T-cell (primary cell): Measurements from ENCODE around the gene CSK. TPM values are rescaled to one million over a fixed set of nuclear protein-coding genes. Genes with fewer than 3 reads are reported as not detected.

Source experiments
- ATAC-seq, 4 experiments: fragments of 200-7000 bp in 3 of 4; fragments of 150-1000 bp in 1 of 4; cut with Tn5 transposase; replicated peaks in 1 of 4; 1 replicate in 3 of 4; 2 replicates in 1 of 4; pipeline ENCODE4 v1.10.0; 2021; ENCODE audit warnings: moderate library complexity in 3 of 4, mild to moderate bottlenecking in 2 of 4, moderate number of reproducible peaks in 1 of 4
- CTCF ChIA-PET, 2 donors: fragments of 300-600 bp; sonication (Branson Sonifier 250); formaldehyde crosslinking; loops; one replicate each; lab custom pipeline; 2022; ENCODE audit warnings: antibody characterized with exemption in 2 of 2; lab: Charles Lee
- POLR2A ChIA-PET, 2 donors: fragments of 300-600 bp; sonication (Branson Sonifier 250); formaldehyde crosslinking; loops; one replicate each; lab custom pipeline; 2022; ENCODE audit warnings: antibody characterized with exemption in 2 of 2; lab: Charles Lee
- DNase-seq, 35 experiments: peaks; one replicate each; pipeline versions ENCODE4 v3.0.0 to v3.0.0-alpha.2; 2013 to 2023
- H3K27ac ChIP-seq: one replicate; pipeline ENCODE4 v1.5.1; 2013; ENCODE audit warnings: low read length
- H3K27me3 ChIP-seq, 2 experiments: replicated peaks in 1 of 2; 1 replicate in 1 of 2; 2 replicates in 1 of 2; pipeline versions ENCODE4 v1.6.1 to v1.7.0; 2013; ENCODE audit warnings: low read length in 1 of 2, mixed read lengths in 1 of 2; ENCODE audit not compliant: control insufficient read depth in 2 of 2, insufficient read depth in 2 of 2; ENCODE audit errors: extremely low read depth in 1 of 2
- H3K36me3 ChIP-seq, 2 donors: 1 replicate in 1 of 2; 2 replicates in 1 of 2; pipeline versions ENCODE4 v1.6.1 to v1.7.0; 2013; ENCODE audit warnings: low read length in 1 of 2; ENCODE audit not compliant: control insufficient read depth in 2 of 2, insufficient read depth in 1 of 2; ENCODE audit errors: extremely low read depth in 1 of 2
- H3K4me1 ChIP-seq, 2 experiments: 1 replicate in 1 of 2; 2 replicates in 1 of 2; pipeline versions ENCODE4 v1.6.1 to v1.7.0; 2013; ENCODE audit warnings: low read length in 2 of 2, mixed read lengths in 1 of 2; ENCODE audit not compliant: insufficient read depth in 2 of 2, control insufficient read depth in 1 of 2; ENCODE audit errors: extremely low read depth in 1 of 2
- H3K4me3 ChIP-seq, 2 donors: 1 replicate in 1 of 2; 2 replicates in 1 of 2; pipeline versions ENCODE4 v1.5.1 to v1.7.0; 2013; ENCODE audit warnings: mild to moderate bottlenecking in 2 of 2, low read length in 1 of 2, moderate library complexity in 1 of 2; ENCODE audit not compliant: control insufficient read depth in 1 of 2; ENCODE audit errors: extremely low read depth in 1 of 2
- H3K9me3 ChIP-seq: 2 replicates; pipeline ENCODE4 v1.7.0; 2013
- H3K27ac Mint-ChIP-seq, 2 donors: one replicate each; pipeline ENCODE4 v1.8.0; 2020 to 2021; ENCODE audit warnings: mild to moderate bottlenecking in 2 of 2, mixed read lengths in 2 of 2
- H3K27me3 Mint-ChIP-seq, 2 donors: one replicate each; pipeline ENCODE4 v1.8.0; 2021 to 2022; ENCODE audit warnings: mixed read lengths in 2 of 2
- H3K36me3 Mint-ChIP-seq: one replicate; pipeline ENCODE4 v1.8.0; 2021; ENCODE audit warnings: mixed read lengths
- H3K4me1 Mint-ChIP-seq, 3 donors: one replicate each; pipeline ENCODE4 v1.8.0; 2020 to 2022; ENCODE audit warnings: mixed read lengths in 3 of 3, mild to moderate bottlenecking in 1 of 3
- H3K4me3 Mint-ChIP-seq, 3 donors: one replicate each; pipeline ENCODE4 v1.8.0; 2020 to 2022; ENCODE audit warnings: mild to moderate bottlenecking in 3 of 3, mixed read lengths in 3 of 3, moderate library complexity in 3 of 3
- H3K9me3 Mint-ChIP-seq, 3 donors: one replicate each; pipeline ENCODE4 v1.8.0; 2020 to 2022; ENCODE audit warnings: mixed read lengths in 3 of 3
- WGBS: methylation state at CpG from one replicate; pipeline ENCODE4 v1.1.5; 2013; ENCODE audit warnings: missing lambda C conversion rate; ENCODE audit not compliant: insufficient coverage; 5-methylcytosine and 5-hydroxymethylcytosine counted together
- total RNA-seq, 35 experiments: library from RNA in 6 of 35; stranded (reverse) in 6 of 35; fragments of 120-200 nt in 1 of 35; gene quantifications; one replicate each; pipeline versions ENCODE4 v1.2.1 to v1.2.4 and lab custom pipeline; 2013 to 2026

Gene CSK
- total RNA-seq, 5 donors from 2014 or later (not counting 1 experiment from before 2014, with no cell fraction given), result 198 to 296 (median 271) TPM

- POLR2A ChIA-PET, result interaction anchor here (0.6 kb wide), 3 partner anchors 11 to 122 kb away, joined by 3 to 12 read pairs (median 5); no protein-coding TSS in a partner anchor
- 15% methylated on average over 7 of the region's 15 CpGs for WGBS
- H3K4me1 Mint-ChIP-seq, result peaks cover 14 to 25% (median 15%) of the 10 kb centered on the region in 3 donors
Measured at GRCh38 chr15:74768099-74768770, 13.6 kb upstream of the CSK start.

GRCh38 chr15:74768771-74769342 is 13.0 kb upstream of the CSK start:
- WGBS, result 16% methylated on average over 6 of the region's 9 CpGs
- H3K4me3 Mint-ChIP-seq, result no peak overlapping the region

More at GRCh38 chr15:74768099-74768770, 13.6 kb upstream of the CSK start:
- no peak overlapping the region for H3K27ac ChIP-seq
- no peaks in the 10 kb centered on the region for H3K36me3 ChIP-seq
- Mint-ChIP-seq H3K27ac (peak overlapping the region in 1 of 2 donors; percentile 19), H3K4me3 (no peak overlapping the region), H3K36me3 (no peaks in the 10 kb centered on the region), H3K9me3 (no peaks in the 10 kb centered on the region), H3K27me3 (peaks cover 0 to 5% of the 10 kb centered on the region in 2 donors)
- no peak overlapping the region for H3K4me3 ChIP-seq
- H3K4me1 ChIP-seq, result peaks cover 8 to 25% of the 10 kb centered on the region in 2 experiments
- DNase-seq, result peak in 1 of 35 experiments; percentile 9
- no peaks in the 10 kb centered on the region for H3K9me3 ChIP-seq
- CTCF ChIA-PET, result interaction anchor here (0.5 to 6.3 kb wide), 21 partner anchors 9 to 864 kb away, joined by 3 to 139 read pairs (median 6); partner anchors contain the start of gene CSK (in 1 of the 2)
- H3K27me3 ChIP-seq, result peaks cover 0 to 26% of the 10 kb centered on the region in 2 experiments
- no peak for ATAC-seq

GRCh38 chr15:74769463-74770025 is 12.3 kb upstream of the CSK start:
- no peaks in the 10 kb centered on the region for H3K9me3 Mint-ChIP-seq
- ATAC-seq (no peak), DNase-seq (no peak)
- Histone ChIP-seq H3K9me3 (no peaks in the 10 kb centered on the region), H3K4me1 (peaks cover 14 to 34% of the 10 kb centered on the region in 2 experiments), H3K4me3 (no peak overlapping the region), H3K36me3 (no peaks in the 10 kb centered on the region), H3K27ac (no peak overlapping the region), H3K27me3 (peaks cover 0 to 19% of the 10 kb centered on the region in 2 experiments)
- H3K4me1 Mint-ChIP-seq, result peaks cover 15 to 38% (median 25%) of the 10 kb centered on the region in 3 donors
- peaks cover 0 to 5% of the 10 kb centered on the region in 2 donors for H3K27me3 Mint-ChIP-seq
- ChIA-PET POLR2A (interaction anchor here in 1 of 2 donors (0.6 kb wide), 1 partner anchor 59 kb away, joined by 3 read pairs; no protein-coding TSS in a partner anchor), CTCF (interaction anchor here (0.6 to 6.3 kb wide), 28 partner anchors 8 to 1575 kb away, joined by 3 to 139 read pairs (median 6); partner anchors contain the start of genes CSK (in 2 of the 2) and FAM219B (in 1 of the 2))
- WGBS, result 63% methylated on average over 4 of the region's 7 CpGs
- H3K27ac Mint-ChIP-seq, result no peak overlapping the region
- H3K4me3 Mint-ChIP-seq, result no peak overlapping the region
- no peaks in the 10 kb centered on the region for H3K36me3 Mint-ChIP-seq

More at GRCh38 chr15:74768771-74769342, 13.0 kb upstream of the CSK start:
- H3K36me3 Mint-ChIP-seq, result no peaks in the 10 kb centered on the region
- ATAC-seq (peak; percentile 56 to 66 (median 59)), DNase-seq (peak in 28 of 35 experiments; percentile 34 to 76 (median 56))
- no peaks in the 10 kb centered on the region for H3K9me3 ChIP-seq
- no peaks in the 10 kb centered on the region for H3K36me3 ChIP-seq
- H3K27ac ChIP-seq, result no peak overlapping the region
- peaks cover 11 to 30% of the 10 kb centered on the region in 2 experiments for H3K4me1 ChIP-seq
- H3K4me1 Mint-ChIP-seq, result peaks cover 15 to 31% (median 20%) of the 10 kb centered on the region in 3 donors
- H3K9me3 Mint-ChIP-seq, result no peaks in the 10 kb centered on the region
- peaks cover 0 to 5% of the 10 kb centered on the region in 2 donors for H3K27me3 Mint-ChIP-seq
- peaks cover 0 to 21% of the 10 kb centered on the region in 2 experiments for H3K27me3 ChIP-seq
- POLR2A ChIA-PET, result interaction anchor here in 1 of 2 donors (0.6 kb wide), 2 partner anchors 59 to 123 kb away, joined by 3 to 5 read pairs; no protein-coding TSS in a partner anchor
- CTCF ChIA-PET, result interaction anchor here (0.6 to 6.3 kb wide), 26 partner anchors 8 to 884 kb away, joined by 3 to 139 read pairs (median 6); partner anchors contain the start of genes CSK (in 2 of the 2) and FAM219B (in 1 of the 2)
- no peak overlapping the region for H3K4me3 ChIP-seq
- peak overlapping the region in 1 of 2 donors; percentile 19 for H3K27ac Mint-ChIP-seq

- no peak overlapping the region for H3K27ac Mint-ChIP-seq
- no peak overlapping the region for H3K4me3 Mint-ChIP-seq
- DNase-seq (peak in 1 of 35 experiments; percentile 10), ATAC-seq (no peak)
- H3K9me3 Mint-ChIP-seq, result no peaks in the 10 kb centered on the region
- H3K4me1 ChIP-seq, result peaks cover 14 to 41% of the 10 kb centered on the region in 2 experiments
- no peak overlapping the region for H3K4me3 ChIP-seq
- no peaks in the 10 kb centered on the region for H3K36me3 Mint-ChIP-seq
- peaks cover 18 to 44% (median 30%) of the 10 kb centered on the region in 3 donors for H3K4me1 Mint-ChIP-seq
- POLR2A ChIA-PET, result interaction anchor here (0.6 to 1.0 kb wide), 2 partner anchors 30 to 156 kb away, joined by 3 to 9 read pairs; no protein-coding TSS in a partner anchor
- peaks cover 0 to 19% of the 10 kb centered on the region in 2 experiments for H3K27me3 ChIP-seq
- no peaks in the 10 kb centered on the region for H3K36me3 ChIP-seq
- peaks cover 0 to 5% of the 10 kb centered on the region in 2 donors for H3K27me3 Mint-ChIP-seq
- WGBS, result 50% methylated on average over 2 of the region's 4 CpGs
- CTCF ChIA-PET, result interaction anchor here (0.6 to 6.3 kb wide), 24 partner anchors 10 to 229 kb away, joined by 3 to 139 read pairs (median 10); partner anchors contain the start of genes ARID3B (in 1 of the 2), CSK (in 1 of the 2) and LMAN1L (in 1 of the 2)
- H3K27ac ChIP-seq, result no peak overlapping the region
- no peaks in the 10 kb centered on the region for H3K9me3 ChIP-seq
Measured at GRCh38 chr15:74770211-74770903, 11.5 kb upstream of the CSK start.

- no peak overlapping the region for H3K4me3 Mint-ChIP-seq
- 95% methylated on average over 5 of the region's 5 CpGs for WGBS
- no peak overlapping the region for H3K27ac ChIP-seq
Measured at GRCh38 chr15:74773329-74773728, 8.6 kb upstream of the CSK start.

More at GRCh38 chr15:74773329-74773728, 8.6 kb upstream of the CSK start:
- peaks cover 33 to 71% of the 10 kb centered on the region in 2 experiments for H3K4me1 ChIP-seq
- ATAC-seq, result no peak
- H3K27me3 Mint-ChIP-seq, result peaks cover 0 to 3% of the 10 kb centered on the region in 2 donors
- ChIA-PET CTCF (interaction anchor here (1.6 to 6.3 kb wide), 4 partner anchors 21 to 141 kb away, joined by 5 to 139 read pairs (median 46); no protein-coding TSS in a partner anchor), POLR2A (interaction anchor here in 1 of 2 donors (0.6 kb wide), 1 partner anchor 16 kb away, joined by 5 read pairs; no protein-coding TSS in a partner anchor)
- no peak overlapping the region for H3K4me3 ChIP-seq
- peaks cover 0 to 11% of the 10 kb centered on the region in 2 experiments for H3K27me3 ChIP-seq
- no peaks in the 10 kb centered on the region for H3K36me3 ChIP-seq
- H3K36me3 Mint-ChIP-seq, result no peaks in the 10 kb centered on the region
- DNase-seq, result no peak
- H3K9me3 Mint-ChIP-seq, result no peaks in the 10 kb centered on the region
- no peaks in the 10 kb centered on the region for H3K9me3 ChIP-seq
- peak overlapping the region; percentile 82 to 99 for H3K27ac Mint-ChIP-seq
- H3K4me1 Mint-ChIP-seq, result peaks cover 48 to 74% (median 60%) of the 10 kb centered on the region in 3 donors
